SU-DHL-6 (cell line): ENCODE measurements around the gene HECW1.

Experiments
- H2AFZ ChIP-seq: fragments of 200-600 bp; sonication (generic); 2 replicates; pipeline ENCODE4 v1.6.1; 2014; ENCODE audit warnings: low read depth, mild to moderate bottlenecking, moderate library complexity, mixed read lengths, antibody characterized with exemption, low read length; ENCODE audit not compliant: severe bottlenecking
- H3F3A ChIP-seq: fragments of 200-600 bp; shearing (Covaris generic); 2 replicates; pipeline ENCODE4 v1.6.0; 2016; ENCODE audit warnings: antibody characterized with exemption, mild to moderate bottlenecking; ENCODE audit not compliant: insufficient read depth
- H3K27ac ChIP-seq: fragments of 200-600 bp; sonication (generic); 2 replicates; pipeline ENCODE4 v1.5.1; 2016; ENCODE audit warnings: low read depth, mild to moderate bottlenecking, low read length, moderate library complexity, mixed read lengths
- H3K27me3 ChIP-seq: fragments of 200-600 bp; sonication (generic), shearing (Covaris generic); 2 replicates; pipeline ENCODE4 v1.6.0; 2014; ENCODE audit warnings: mild to moderate bottlenecking, low read length
- H3K36me3 ChIP-seq: fragments of 200-600 bp; sonication (generic); 2 replicates; pipeline ENCODE4 v1.6.1; 2014; ENCODE audit warnings: mild to moderate bottlenecking, low read length, mixed read lengths
- H3K4me2 ChIP-seq: fragments of 300-600, 200-600 bp; shearing (Covaris generic), sonication (generic); 2 replicates; pipeline ENCODE4 v1.6.0; 2014; ENCODE audit warnings: low read length, low read depth, mild to moderate bottlenecking; ENCODE audit not compliant: poor library complexity, severe bottlenecking
- H3K4me3 ChIP-seq: fragments of 200-600 bp; sonication (generic); 2 replicates; pipeline ENCODE4 v1.5.1; 2014; ENCODE audit warnings: antibody characterized with exemption, low read length, mild to moderate bottlenecking, mixed read lengths; ENCODE audit not compliant: insufficient read depth, poor library complexity, severe bottlenecking
- H3K79me2 ChIP-seq: fragments of 200-600 bp; sonication (generic); 2 replicates; pipeline ENCODE4 v1.6.1; 2014; ENCODE audit warnings: mild to moderate bottlenecking, low read length, moderate library complexity; ENCODE audit not compliant: insufficient read depth
- H3K9ac ChIP-seq: fragments of 200-600 bp; sonication (generic); 2 replicates; pipeline ENCODE4 v1.7.0; 2014; ENCODE audit warnings: mild to moderate bottlenecking, low read length
- H3K9me2 ChIP-seq: fragments of 200-600 bp; sonication (generic); replicated peaks from 2 replicates; pipeline ENCODE4 v1.6.1; 2014; ENCODE audit warnings: low read length; ENCODE audit not compliant: insufficient read depth
- H3K9me3 ChIP-seq: fragments of 200-600 bp; sonication (generic); 2 replicates; pipeline ENCODE4 v1.6.1; 2014; ENCODE audit warnings: low read length, mixed read lengths; ENCODE audit not compliant: insufficient read depth
- H4K20me1 ChIP-seq: fragments of 200-600 bp; sonication (generic); 2 replicates; pipeline ENCODE4 v1.6.1; 2014; ENCODE audit warnings: low read depth, mild to moderate bottlenecking, antibody characterized with exemption, low read length, moderate library complexity, mixed read lengths
- CTCF ChIP-seq: fragments of 200-600 bp; sonication (generic); IDR thresholded peaks from one replicate; pipeline ENCODE4 v1.5.1; 2017; ENCODE audit warnings: antibody characterized with exemption, mild to moderate bottlenecking, low read length, moderate library complexity; ENCODE audit not compliant: insufficient read depth, poor library complexity, severe bottlenecking
- EZH2phosphoT487 ChIP-seq: fragments of 200-600 bp; sonication (generic), shearing (Covaris generic); conservative IDR thresholded peaks from 2 replicates; pipeline ENCODE4 v1.6.1; 2018; ENCODE audit warnings: mild to moderate bottlenecking, antibody characterized with exemption, low read length, moderate library complexity, mixed read lengths

Gene HECW1

GRCh38 chr7:43489257-43489656, 376.8 kb downstream of the HECW1 start:
- no peak overlapping the region for H3K9ac ChIP-seq
- no peaks in the 10 kb centered on the region for H3K27me3 ChIP-seq
- no peaks in the 10 kb centered on the region for H3K9me2 ChIP-seq
- H2AFZ ChIP-seq: no peak overlapping the region
- H4K20me1 ChIP-seq: no peaks in the 10 kb centered on the region
- no peaks in the 10 kb centered on the region for H3F3A ChIP-seq
- no peaks in the 10 kb centered on the region for H3K9me3 ChIP-seq
- no peak overlapping the region for H3K4me3 ChIP-seq
- no peak overlapping the region for H3K4me2 ChIP-seq
- H3K36me3 ChIP-seq: no peaks in the 10 kb centered on the region
- no peak overlapping the region for H3K27ac ChIP-seq
- no peaks in the 10 kb centered on the region for H3K79me2 ChIP-seq
- TF ChIP-seq EZH2phosphoT487 (no peak), CTCF (no peak)

DNA sequence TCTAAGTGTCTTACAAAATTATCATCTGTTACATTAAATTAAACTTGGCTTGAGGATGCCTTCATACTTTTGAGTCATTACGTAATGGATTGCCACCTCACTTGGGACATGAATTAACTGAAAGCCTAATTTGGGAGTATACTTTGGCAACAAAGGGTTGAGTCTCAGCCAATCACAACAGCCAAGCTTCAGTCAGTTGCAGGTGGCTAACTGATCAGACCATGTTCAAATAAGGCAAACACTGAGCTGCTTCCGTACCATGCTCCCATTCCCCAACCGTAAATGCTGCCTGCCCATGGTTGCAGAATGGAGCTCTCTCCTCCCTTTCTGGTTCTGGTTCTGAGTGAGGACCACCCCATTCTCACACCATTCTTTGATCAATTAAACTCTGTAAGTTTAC, 377.6 kb downstream of the HECW1 start:
- Histone ChIP-seq H3K27ac (no peak overlapping the region), H3K9me3 (no peaks in the 10 kb centered on the region)

DNA sequence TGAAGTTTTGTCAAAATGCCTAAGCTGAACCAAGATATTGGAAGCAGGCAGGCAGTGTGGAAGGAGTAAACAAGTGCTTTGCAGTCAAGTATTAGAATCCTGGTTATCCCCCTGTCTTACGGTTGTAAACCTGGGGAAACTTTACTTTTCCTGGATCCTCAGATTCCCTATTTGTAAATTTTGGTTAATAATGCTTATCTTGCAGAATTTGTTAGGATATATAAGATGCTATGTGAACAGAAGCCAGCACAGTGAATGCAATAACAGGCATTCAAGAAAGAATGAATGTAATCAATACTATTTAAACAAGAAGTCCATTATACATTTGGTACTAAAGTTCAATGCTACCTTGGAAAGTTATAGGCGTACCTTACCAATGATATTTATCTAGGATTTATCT, 378.7 kb downstream of the HECW1 start:
- no peaks in the 10 kb centered on the region for H3K9me3 ChIP-seq
- H3K36me3 ChIP-seq: no peaks in the 10 kb centered on the region
- no peak overlapping the region for H3K27ac ChIP-seq
- no peak overlapping the region for H3K9ac ChIP-seq
- H3K4me3 ChIP-seq: no peak overlapping the region
- TF ChIP-seq CTCF: no peak
- no peak for TF ChIP-seq EZH2phosphoT487
- H3F3A ChIP-seq: no peaks in the 10 kb centered on the region
- no peak overlapping the region for H2AFZ ChIP-seq
- H3K27me3 ChIP-seq: no peaks in the 10 kb centered on the region
- no peak overlapping the region for H3K4me2 ChIP-seq
- no peaks in the 10 kb centered on the region for H3K9me2 ChIP-seq
- H3K79me2 ChIP-seq: no peaks in the 10 kb centered on the region
- H4K20me1 ChIP-seq: no peaks in the 10 kb centered on the region

More for the DNA sequence above, 377.6 kb downstream of the HECW1 start:
- Histone ChIP-seq H3K36me3 (no peaks in the 10 kb centered on the region), H3K79me2 (no peaks in the 10 kb centered on the region), H3F3A (no peaks in the 10 kb centered on the region), H3K4me2 (no peak overlapping the region), H3K9ac (no peak overlapping the region), H3K9me2 (no peaks in the 10 kb centered on the region), H3K4me3 (no peak overlapping the region), H3K27me3 (no peaks in the 10 kb centered on the region), H2AFZ (no peak overlapping the region), H4K20me1 (no peaks in the 10 kb centered on the region)
- TF ChIP-seq CTCF (no peak), EZH2phosphoT487 (no peak)

- Histone ChIP-seq H3K9ac (no peak overlapping the region), H3K36me3 (no peaks in the 10 kb centered on the region), H3K4me2 (no peak overlapping the region), H3K27me3 (no peaks in the 10 kb centered on the region), H3K9me3 (no peaks in the 10 kb centered on the region), H4K20me1 (no peaks in the 10 kb centered on the region), H3K79me2 (no peaks in the 10 kb centered on the region), H3K4me3 (no peak overlapping the region), H2AFZ (no peak overlapping the region), H3F3A (no peaks in the 10 kb centered on the region), H3K9me2 (no peaks in the 10 kb centered on the region), H3K27ac (no peak overlapping the region)
- TF ChIP-seq CTCF (no peak), EZH2phosphoT487 (no peak)
Measured at GRCh38 chr7:43491984-43492383, 379.5 kb downstream of the HECW1 start.
